Cardiac muscle cell (in vitro differentiated cells and primary cell): ENCODE data around the gene SNRPD2. TPM values are rescaled to one million over a fixed set of nuclear protein-coding genes. Genes with fewer than 3 reads are reported as not detected.

Experiments used
- DNase-seq, 2 donors: peaks; one replicate each; pipeline versions ENCODE4 v3.0.0 to v3.0.0-alpha.2; 2010 to 2017; ENCODE audit warnings: low read depth in 1 of 2, low spot score in 1 of 2
- H3K27ac ChIP-seq: fragments of 200-600 bp; sonication (generic); 2 replicates; pipeline ENCODE4 v1.5.1; 2016
- H3K27me3 ChIP-seq: fragments of 200-600 bp; sonication (generic); 2 replicates; pipeline ENCODE4 v1.6.0; 2016; ENCODE audit warnings: control low read depth
- H3K36me3 ChIP-seq: fragments of 200-600 bp; sonication (generic); 2 replicates; pipeline ENCODE4 v1.5.1; 2016; ENCODE audit warnings: control low read depth
- H3K4me1 ChIP-seq: fragments of 200-600 bp; sonication (generic); 2 replicates; pipeline ENCODE4 v1.8.1; 2017; ENCODE audit warnings: low read depth, mild to moderate bottlenecking, mixed run types
- H3K4me3 ChIP-seq: fragments of 200-600 bp; sonication (generic); 2 replicates; pipeline ENCODE4 v1.5.1; 2016; ENCODE audit warnings: mild to moderate bottlenecking
- H3K9me3 ChIP-seq: fragments of 200-600 bp; sonication (generic); 2 replicates; pipeline ENCODE4 v1.5.1; 2017; ENCODE audit warnings: low read depth, mild to moderate bottlenecking, control low read depth
- CTCF ChIP-seq: IDR thresholded peaks from 2 replicates; pipeline ENCODE4 v1.5.1; 2012; ENCODE audit warnings: low read depth, mild to moderate bottlenecking, low read length
- polyA plus RNA-seq: library from polyadenylated mRNA; unstranded; fragments of >200 nt; fragmentation: Nextera tagmentation; extraction: Ambion mirVana; gene quantifications from 2 replicates; pipeline ENCODE4 v1.2.1, GENCODE V29; 2016
- total RNA-seq: library from RNA; depleted of rRNA; stranded (reverse); fragments of >200 nt; gene quantifications from 2 replicates; pipeline ENCODE4 v1.2.3, GENCODE V29; 2016

Gene SNRPD2
- total and polyA plus RNA-seq, 2 experiments from 2014 or later, result 298 to 696 TPM

- no peak for TF ChIP-seq CTCF
- H3K27ac ChIP-seq, result no peak overlapping the region
- no peak for DNase-seq
- peaks cover 6% of the 10 kb centered on the region for H3K36me3 ChIP-seq
- no peaks in the 10 kb centered on the region for H3K27me3 ChIP-seq
- H3K4me3 ChIP-seq, result no peak overlapping the region
- no peaks in the 10 kb centered on the region for H3K9me3 ChIP-seq
- H3K4me1 ChIP-seq, result peaks cover 5% of the 10 kb centered on the region
Observed at GRCh38 chr19:45705710-45706415, 14.1 kb upstream of the SNRPD2 start.

GRCh38 chr19:45705115-45705514 lies 13.4 kb upstream of the SNRPD2 start:
- Histone ChIP-seq H3K4me1 (no peaks in the 10 kb centered on the region), H3K4me3 (no peak overlapping the region), H3K9me3 (no peaks in the 10 kb centered on the region), H3K27ac (no peak overlapping the region), H3K36me3 (peaks cover 6% of the 10 kb centered on the region), H3K27me3 (no peaks in the 10 kb centered on the region)
- TF ChIP-seq CTCF, result no peak
- no peak for DNase-seq

- Histone ChIP-seq H3K36me3 (peaks cover 6% of the 10 kb centered on the region), H3K4me1 (no peaks in the 10 kb centered on the region), H3K9me3 (no peaks in the 10 kb centered on the region), H3K27me3 (no peaks in the 10 kb centered on the region), H3K4me3 (no peak overlapping the region), H3K27ac (no peak overlapping the region)
- no peak for DNase-seq
- TF ChIP-seq CTCF, result no peak
Observed at GRCh38 chr19:45701676-45702075, 9.9 kb upstream of the SNRPD2 start.

GRCh38 chr19:45693106-45693788 lies 1.5 kb upstream of the SNRPD2 start:
- Histone ChIP-seq H3K4me3 (peak overlapping the region; percentile 53), H3K27ac (peak overlapping the region; percentile 83), H3K4me1 (no peaks in the 10 kb centered on the region)

More at GRCh38 chr19:45693106-45693788, 1.5 kb upstream of the SNRPD2 start:
- Histone ChIP-seq H3K9me3 (no peaks in the 10 kb centered on the region), H3K27me3 (no peaks in the 10 kb centered on the region), H3K36me3 (peaks cover 2% of the 10 kb centered on the region)
- peak; percentile 98 for TF ChIP-seq CTCF
- peak; percentile 74 to 89 for DNase-seq
